GM12873 (cell line): ENCODE data around the gene PRDM16.

Experiments used
- TF ChIP-seq, protein P1 (sequence below): IDR thresholded peaks from 2 replicates; pipeline ENCODE4 v1.5.1; 2012; ENCODE audit warnings: low read depth, mild to moderate bottlenecking, moderate library complexity, low read length, control low read depth; ENCODE audit not compliant: insufficient read depth; ENCODE audit errors: missing control alignments

Gene PRDM16

DNA sequence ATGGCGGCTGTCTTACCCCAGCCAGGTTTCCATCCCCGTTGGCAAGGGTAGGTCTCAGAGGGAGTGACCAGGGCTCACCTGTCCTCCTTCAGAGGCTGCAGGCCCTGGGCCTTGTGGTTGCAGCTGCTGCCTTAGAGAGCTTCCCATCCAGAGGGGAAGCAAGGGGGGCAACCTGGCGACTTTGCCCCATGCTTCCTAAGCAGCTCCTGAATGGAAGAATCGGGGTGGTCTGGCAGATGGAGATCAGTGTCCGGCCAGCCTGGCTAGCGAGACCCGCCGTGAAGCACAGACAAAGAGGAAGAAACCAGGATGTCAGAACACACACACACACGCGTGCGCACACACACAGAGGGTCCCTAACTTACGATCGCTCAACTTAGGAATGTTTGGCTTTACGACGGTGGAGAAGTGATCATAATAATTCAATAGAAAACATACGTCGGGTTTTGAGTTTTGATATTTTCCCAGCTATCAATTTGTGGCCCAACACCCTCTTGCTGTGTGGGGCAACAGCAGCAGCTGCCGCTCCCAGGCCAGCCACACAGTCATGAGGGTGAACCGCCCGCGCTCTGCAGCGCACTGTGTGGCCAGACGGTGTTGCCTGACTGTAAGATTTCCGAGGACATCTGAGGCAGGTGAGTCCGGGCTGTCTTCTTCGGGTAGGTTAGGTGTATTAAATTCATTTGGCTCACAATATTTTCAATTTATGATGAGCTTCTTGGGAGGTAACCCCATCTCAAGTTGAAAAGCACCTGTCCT, 272.4 kb downstream of the PRDM16 start:
- TF ChIP-seq, protein P1, sequence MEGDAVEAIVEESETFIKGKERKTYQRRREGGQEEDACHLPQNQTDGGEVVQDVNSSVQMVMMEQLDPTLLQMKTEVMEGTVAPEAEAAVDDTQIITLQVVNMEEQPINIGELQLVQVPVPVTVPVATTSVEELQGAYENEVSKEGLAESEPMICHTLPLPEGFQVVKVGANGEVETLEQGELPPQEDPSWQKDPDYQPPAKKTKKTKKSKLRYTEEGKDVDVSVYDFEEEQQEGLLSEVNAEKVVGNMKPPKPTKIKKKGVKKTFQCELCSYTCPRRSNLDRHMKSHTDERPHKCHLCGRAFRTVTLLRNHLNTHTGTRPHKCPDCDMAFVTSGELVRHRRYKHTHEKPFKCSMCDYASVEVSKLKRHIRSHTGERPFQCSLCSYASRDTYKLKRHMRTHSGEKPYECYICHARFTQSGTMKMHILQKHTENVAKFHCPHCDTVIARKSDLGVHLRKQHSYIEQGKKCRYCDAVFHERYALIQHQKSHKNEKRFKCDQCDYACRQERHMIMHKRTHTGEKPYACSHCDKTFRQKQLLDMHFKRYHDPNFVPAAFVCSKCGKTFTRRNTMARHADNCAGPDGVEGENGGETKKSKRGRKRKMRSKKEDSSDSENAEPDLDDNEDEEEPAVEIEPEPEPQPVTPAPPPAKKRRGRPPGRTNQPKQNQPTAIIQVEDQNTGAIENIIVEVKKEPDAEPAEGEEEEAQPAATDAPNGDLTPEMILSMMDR = no peak

- TF ChIP-seq, protein P1 = no peak
These were observed 274.0 kb downstream of the PRDM16 start for GRCh38 chr1:3342960-3343359.

- TF ChIP-seq, protein P1 = no peak
These were observed 275.4 kb downstream of the PRDM16 start for GRCh38 chr1:3344395-3344794.

DNA sequence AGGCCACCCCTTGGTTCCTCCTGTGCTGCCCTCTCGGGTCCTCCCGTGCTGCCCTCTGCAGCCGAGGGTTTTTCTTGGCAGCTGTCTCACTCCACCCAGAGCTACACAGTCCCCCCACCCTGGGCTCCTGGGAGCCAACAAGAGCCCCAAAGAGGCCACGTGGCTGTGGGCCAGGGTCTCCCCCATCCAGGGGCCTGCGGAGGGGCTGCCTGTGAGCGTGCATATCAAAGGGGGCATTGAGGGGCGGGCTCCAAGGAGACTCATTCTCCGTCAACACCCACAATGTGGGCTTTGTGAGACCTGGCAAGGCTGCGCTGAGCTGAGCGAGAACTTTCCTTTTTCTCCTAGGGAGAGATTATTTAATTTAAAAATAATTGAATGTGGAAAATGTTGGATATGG, 276.8 kb downstream of the PRDM16 start:
- TF ChIP-seq, protein P1 = no peak

GRCh38 chr1:3346478-3346877, 277.5 kb downstream of the PRDM16 start:
- TF ChIP-seq, protein P1 = no peak

DNA sequence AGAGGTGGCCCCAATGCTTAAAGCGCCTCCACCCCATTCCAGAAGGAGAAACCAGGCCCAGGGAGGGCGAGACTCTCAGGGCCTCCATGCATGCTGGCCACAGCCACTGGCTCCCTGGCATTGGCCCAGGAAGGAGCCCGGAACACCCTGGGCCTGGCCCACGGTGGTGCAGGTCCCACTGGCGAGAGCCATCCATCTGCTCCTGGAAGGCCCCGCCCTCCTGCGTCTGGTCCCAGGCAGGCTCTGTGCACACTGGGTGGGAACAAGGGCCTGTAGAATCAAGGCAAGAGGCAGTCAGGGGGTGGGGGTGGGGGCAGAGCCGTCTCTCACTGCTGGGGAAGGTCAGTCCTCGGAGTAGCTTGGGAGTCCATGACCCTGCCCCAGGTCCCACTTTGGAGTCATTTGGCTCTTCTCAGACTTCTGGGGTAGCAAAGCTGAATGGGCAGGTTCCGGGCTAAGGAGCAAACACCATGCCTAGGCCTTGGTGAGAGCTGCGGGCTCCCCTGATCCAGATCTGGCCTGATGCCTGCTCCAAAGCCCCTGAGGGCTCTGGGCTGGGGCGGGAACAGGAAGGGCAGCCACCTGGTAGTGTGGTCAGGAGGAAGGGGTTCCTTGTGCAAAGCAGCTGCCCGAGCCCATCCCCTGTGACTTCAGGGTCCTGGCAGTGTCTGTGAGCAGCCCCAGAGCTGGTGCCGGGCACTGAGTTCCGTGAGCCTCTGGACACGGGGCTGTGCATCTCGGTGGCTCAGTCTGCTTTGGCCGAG, 278.4 kb downstream of the PRDM16 start:
- TF ChIP-seq, protein P1 = no peak

GRCh38 chr1:3348196-3348865, 279.3 kb downstream of the PRDM16 start:
- TF ChIP-seq, protein P1 = no peak
